ENCODE data around the gene GIT1. TPM values are rescaled to one million over a fixed set of nuclear protein-coding genes. Genes with fewer than 3 reads are reported as not detected.

Gene GIT1
- polyA plus RNA-seq, 1 of the 3 experiments (the other 2 are of a cell fraction) = 42.9 TPM

DNA sequence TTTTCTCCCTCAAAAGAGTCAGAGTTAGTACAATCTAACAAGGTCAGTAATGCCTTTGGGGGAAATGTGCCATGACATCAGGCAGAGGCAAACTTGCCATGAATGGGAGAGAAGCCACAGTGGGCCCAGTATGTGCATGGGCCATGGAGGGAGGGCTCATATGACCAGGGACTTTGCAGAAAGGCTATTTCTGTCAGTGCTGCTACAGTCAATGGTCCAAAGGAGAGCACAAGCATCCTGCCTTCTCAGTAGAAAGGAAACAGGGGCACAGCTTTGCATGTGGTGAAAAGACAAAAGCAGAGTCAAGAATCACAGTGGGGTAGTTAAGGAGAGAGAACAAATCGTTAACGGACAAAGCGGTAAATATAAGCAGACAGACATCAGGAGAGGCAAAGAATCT is 44.4 kb upstream of the GIT1 start (continued):
- TF ChIP-seq SIN3A (IDR thresholded peaks at IDR 0.05; ENCODE audit: borderline replicate concordance, low read depth, low read length) (no peak), YY1 (IDR thresholded peaks at IDR 0.05; ENCODE audit: low read depth) (no peak), TCF12 (IDR thresholded peaks at IDR 0.05) (no peak), RCOR1 (IDR thresholded peaks at IDR 0.05; ENCODE audit: low read length) (no peak), MEF2A (IDR thresholded peaks at IDR 0.05; ENCODE audit: borderline replicate concordance, low read depth) (no peak), JUND (IDR thresholded peaks at IDR 0.05) (no peak), GATA2 (CRISPR knock-in tag; IDR thresholded peaks at IDR 0.05) (no peak), TAF1 (IDR thresholded peaks at IDR 0.05; ENCODE audit: borderline replicate concordance, low read depth, low read length) (no peak), ELF1 (IDR thresholded peaks at IDR 0.05) (no peak)
- TF ChIP-seq, protein P1, sequence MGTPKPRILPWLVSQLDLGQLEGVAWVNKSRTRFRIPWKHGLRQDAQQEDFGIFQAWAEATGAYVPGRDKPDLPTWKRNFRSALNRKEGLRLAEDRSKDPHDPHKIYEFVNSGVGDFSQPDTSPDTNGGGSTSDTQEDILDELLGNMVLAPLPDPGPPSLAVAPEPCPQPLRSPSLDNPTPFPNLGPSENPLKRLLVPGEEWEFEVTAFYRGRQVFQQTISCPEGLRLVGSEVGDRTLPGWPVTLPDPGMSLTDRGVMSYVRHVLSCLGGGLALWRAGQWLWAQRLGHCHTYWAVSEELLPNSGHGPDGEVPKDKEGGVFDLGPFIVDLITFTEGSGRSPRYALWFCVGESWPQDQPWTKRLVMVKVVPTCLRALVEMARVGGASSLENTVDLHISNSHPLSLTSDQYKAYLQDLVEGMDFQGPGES (IDR thresholded peaks at IDR 0.05; ENCODE audit: low read depth, low read length) = no peak

DNA sequence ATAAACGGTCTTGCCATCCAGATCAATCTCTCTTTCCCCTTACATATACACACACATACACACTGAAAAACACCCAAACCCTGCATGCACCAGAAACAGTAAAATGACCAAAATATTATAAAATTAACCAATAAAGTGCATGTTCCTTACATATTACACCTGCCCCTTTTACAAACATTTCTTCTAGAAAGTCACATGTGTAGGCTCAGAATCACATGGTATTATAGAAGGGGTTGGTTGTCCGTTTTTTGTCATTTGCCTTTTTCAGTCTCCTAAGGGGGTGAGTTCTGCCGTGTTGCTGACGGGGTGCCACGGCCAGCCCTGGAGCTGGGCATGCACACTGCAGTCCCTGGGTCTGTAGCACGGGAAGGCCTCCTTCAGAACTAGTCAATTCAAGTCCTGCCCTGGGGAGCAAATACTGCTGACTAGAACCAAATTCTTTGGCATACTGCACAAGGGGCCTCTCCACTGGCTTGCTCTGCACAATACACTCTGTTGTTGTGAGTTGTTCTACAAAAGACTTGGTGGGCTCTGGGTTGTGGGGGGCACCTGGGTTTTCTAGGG is 41.3 kb upstream of the GIT1 start:
- Histone ChIP-seq H3K4me3 (ENCODE audit: low read depth in 2 of 2, low read length in 1 of 2) (no peak overlapping the region), H3K9me3 (no peaks in the 10 kb centered on the region), H3F3A (replicated peaks; ENCODE audit: insufficient read depth) (no peaks in the 10 kb centered on the region), H4K20me1 (ENCODE audit: insufficient read depth) (no peaks in the 10 kb centered on the region), H3K4me1 (ENCODE audit: control insufficient read depth in 1 of 2, insufficient read depth in 2 of 2, low read depth in 1 of 2, low read length in 1 of 2) (peaks cover 0 to 57% of the 10 kb centered on the region in 2 experiments; a peak in 2 of 4 replicates), H3K4me2 (no peak overlapping the region), H3K9ac (no peak overlapping the region), H3K27me3 (ENCODE audit: insufficient read depth) (no peaks in the 10 kb centered on the region), H3K36me3 (replicated peaks in 1 of 2; ENCODE audit: control insufficient read depth in 1 of 2, insufficient read depth in 2 of 2, low read length in 1 of 2) (peaks cover 13 to 56% of the 10 kb centered on the region in 2 experiments), H3K27ac (ENCODE audit: low read depth in 2 of 2, low read length in 1 of 2) (peak overlapping the region in 1 of 2 experiments; percentile 88; a peak in 2 of 4 replicates), H3K9me2 (no peaks in the 10 kb centered on the region), H3K79me2 (ENCODE audit: insufficient read depth) (no peaks in the 10 kb centered on the region), H2AFZ (ENCODE audit: low read depth) (no peak overlapping the region)
- POLR2A ChIA-PET = no interaction called here
- no peak for DNase-seq
- WGBS (ENCODE audit: low lambda C conversion rate) = 94% methylated on average over 6 of the region's 6 CpGs
- CTCF ChIA-PET = interaction anchor here (1.0 to 1.6 kb wide), 3 partner anchors 9 to 300 kb away, joined by 3 to 6 read pairs (median 4); no protein-coding TSS in a partner anchor
- TF ChIP-seq GABPA (IDR thresholded peaks at IDR 0.05; ENCODE audit: low read depth) (no peak), SMC3 (IDR thresholded peaks at IDR 0.05; ENCODE audit: low read depth, low read length) (no peak), POLR2AphosphoS5 (IDR thresholded peaks at IDR 0.05; ENCODE audit: low read depth, low read length) (no peak), MEF2A (IDR thresholded peaks at IDR 0.05; ENCODE audit: borderline replicate concordance, low read depth) (no peak), FOXJ3 (CRISPR knock-in tag; IDR thresholded peaks at IDR 0.05) (no peak), MXI1 (IDR thresholded peaks at IDR 0.05; ENCODE audit: low read depth, low read length) (no peak), CHD2 (IDR thresholded peaks at IDR 0.05; ENCODE audit: low read length, partially characterized antibody) (no peak), RAD21 (IDR thresholded peaks at IDR 0.05; ENCODE audit: low read length) (no peak), RFX5 (IDR thresholded peaks at IDR 0.05; ENCODE audit: low read length) (no peak), GATA2 (CRISPR knock-in tag; IDR thresholded peaks at IDR 0.05) (no peak), EZH2phosphoT487 (IDR thresholded peaks at IDR 0.05; ENCODE audit: borderline replicate concordance, low read depth) (no peak), FOSL2 (IDR thresholded peaks at IDR 0.05; ENCODE audit: borderline replicate concordance, low read depth) (no peak), FOXM1 (IDR thresholded peaks at IDR 0.05; ENCODE audit: low read depth) (no peak)
- TF ChIP-seq, protein P2, sequence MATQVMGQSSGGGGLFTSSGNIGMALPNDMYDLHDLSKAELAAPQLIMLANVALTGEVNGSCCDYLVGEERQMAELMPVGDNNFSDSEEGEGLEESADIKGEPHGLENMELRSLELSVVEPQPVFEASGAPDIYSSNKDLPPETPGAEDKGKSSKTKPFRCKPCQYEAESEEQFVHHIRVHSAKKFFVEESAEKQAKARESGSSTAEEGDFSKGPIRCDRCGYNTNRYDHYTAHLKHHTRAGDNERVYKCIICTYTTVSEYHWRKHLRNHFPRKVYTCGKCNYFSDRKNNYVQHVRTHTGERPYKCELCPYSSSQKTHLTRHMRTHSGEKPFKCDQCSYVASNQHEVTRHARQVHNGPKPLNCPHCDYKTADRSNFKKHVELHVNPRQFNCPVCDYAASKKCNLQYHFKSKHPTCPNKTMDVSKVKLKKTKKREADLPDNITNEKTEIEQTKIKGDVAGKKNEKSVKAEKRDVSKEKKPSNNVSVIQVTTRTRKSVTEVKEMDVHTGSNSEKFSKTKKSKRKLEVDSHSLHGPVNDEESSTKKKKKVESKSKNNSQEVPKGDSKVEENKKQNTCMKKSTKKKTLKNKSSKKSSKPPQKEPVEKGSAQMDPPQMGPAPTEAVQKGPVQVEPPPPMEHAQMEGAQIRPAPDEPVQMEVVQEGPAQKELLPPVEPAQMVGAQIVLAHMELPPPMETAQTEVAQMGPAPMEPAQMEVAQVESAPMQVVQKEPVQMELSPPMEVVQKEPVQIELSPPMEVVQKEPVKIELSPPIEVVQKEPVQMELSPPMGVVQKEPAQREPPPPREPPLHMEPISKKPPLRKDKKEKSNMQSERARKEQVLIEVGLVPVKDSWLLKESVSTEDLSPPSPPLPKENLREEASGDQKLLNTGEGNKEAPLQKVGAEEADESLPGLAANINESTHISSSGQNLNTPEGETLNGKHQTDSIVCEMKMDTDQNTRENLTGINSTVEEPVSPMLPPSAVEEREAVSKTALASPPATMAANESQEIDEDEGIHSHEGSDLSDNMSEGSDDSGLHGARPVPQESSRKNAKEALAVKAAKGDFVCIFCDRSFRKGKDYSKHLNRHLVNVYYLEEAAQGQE (IDR thresholded peaks at IDR 0.05; ENCODE audit: low read depth, low read length) = no peak
- TF ChIP-seq, protein P3, sequence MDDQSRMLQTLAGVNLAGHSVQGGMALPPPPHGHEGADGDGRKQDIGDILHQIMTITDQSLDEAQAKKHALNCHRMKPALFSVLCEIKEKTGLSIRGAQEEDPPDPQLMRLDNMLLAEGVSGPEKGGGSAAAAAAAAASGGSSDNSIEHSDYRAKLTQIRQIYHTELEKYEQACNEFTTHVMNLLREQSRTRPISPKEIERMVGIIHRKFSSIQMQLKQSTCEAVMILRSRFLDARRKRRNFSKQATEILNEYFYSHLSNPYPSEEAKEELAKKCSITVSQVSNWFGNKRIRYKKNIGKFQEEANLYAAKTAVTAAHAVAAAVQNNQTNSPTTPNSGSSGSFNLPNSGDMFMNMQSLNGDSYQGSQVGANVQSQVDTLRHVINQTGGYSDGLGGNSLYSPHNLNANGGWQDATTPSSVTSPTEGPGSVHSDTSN (IDR thresholded peaks at IDR 0.05) = no peak
- TF ChIP-seq, protein P4, sequence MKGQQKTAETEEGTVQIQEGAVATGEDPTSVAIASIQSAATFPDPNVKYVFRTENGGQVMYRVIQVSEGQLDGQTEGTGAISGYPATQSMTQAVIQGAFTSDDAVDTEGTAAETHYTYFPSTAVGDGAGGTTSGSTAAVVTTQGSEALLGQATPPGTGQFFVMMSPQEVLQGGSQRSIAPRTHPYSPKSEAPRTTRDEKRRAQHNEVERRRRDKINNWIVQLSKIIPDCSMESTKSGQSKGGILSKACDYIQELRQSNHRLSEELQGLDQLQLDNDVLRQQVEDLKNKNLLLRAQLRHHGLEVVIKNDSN (IDR thresholded peaks at IDR 0.05; ENCODE audit: borderline replicate concordance, low read depth) = no peak
- TF ChIP-seq, protein P5, sequence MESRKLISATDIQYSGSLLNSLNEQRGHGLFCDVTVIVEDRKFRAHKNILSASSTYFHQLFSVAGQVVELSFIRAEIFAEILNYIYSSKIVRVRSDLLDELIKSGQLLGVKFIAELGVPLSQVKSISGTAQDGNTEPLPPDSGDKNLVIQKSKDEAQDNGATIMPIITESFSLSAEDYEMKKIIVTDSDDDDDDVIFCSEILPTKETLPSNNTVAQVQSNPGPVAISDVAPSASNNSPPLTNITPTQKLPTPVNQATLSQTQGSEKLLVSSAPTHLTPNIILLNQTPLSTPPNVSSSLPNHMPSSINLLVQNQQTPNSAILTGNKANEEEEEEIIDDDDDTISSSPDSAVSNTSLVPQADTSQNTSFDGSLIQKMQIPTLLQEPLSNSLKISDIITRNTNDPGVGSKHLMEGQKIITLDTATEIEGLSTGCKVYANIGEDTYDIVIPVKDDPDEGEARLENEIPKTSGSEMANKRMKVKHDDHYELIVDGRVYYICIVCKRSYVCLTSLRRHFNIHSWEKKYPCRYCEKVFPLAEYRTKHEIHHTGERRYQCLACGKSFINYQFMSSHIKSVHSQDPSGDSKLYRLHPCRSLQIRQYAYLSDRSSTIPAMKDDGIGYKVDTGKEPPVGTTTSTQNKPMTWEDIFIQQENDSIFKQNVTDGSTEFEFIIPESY (IDR thresholded peaks at IDR 0.05; ENCODE audit: borderline replicate concordance, low read depth) = no peak
